ENCODE data around the gene PHLDB3.
"Not testable (repeated sequence)": the region's sequence is repeated elsewhere in the genome, so short reads cannot be mapped to it uniquely, and the experiment has no call there.

PHLDB3 gene

DNA sequence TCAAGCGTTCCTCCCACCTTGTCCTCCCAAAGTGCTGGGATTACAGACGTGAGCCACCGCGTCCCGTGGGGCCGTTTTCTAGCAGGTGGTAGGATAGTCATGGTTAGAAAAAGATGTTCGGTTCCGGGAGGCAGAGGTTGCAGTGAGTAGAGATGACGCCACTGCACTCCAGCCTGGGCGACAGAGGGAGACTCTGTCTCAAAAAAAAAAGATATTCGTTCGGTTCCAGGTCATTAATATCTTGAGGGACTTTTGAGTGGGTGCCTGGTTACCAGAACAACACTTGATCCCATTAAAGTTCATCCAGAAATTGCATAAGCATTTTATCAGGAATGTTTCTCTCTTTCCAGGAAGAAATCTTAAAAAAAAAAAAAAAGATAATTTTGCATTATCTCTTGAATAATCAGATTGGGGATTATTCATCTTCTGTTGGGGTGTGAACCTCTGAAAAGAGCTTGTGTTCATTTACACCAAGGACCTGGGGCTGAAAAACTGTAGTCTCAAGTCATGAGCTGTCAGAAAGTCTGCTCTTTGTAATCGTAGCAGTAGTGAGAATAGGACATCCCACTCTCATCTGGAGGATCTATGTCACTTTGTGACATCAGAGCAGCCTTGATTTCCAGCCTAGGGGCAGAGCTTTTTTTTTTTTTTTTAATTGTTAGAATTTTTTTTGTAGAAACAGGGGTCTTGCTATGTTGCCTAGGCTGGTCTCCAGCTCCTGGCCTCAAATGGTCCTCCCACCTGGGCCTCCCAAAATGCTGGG, 23.5 kb upstream of the PHLDB3 start:
- DNase-seq (ENCODE audit: low spot score) = no peak

GRCh38 chr19:43526884-43527859, 22.6 kb upstream of the PHLDB3 start, which contains the start of gene ETHE1:
Gene ETHE1 (minus strand): TSS chr19:43527201. CDS start chr19:43527177, 24 bp downstream.
- DNase-seq (ENCODE audit: low spot score) = peak; percentile 64

GRCh38 chr19:43525836-43526771, 21.6 kb upstream of the PHLDB3 start:
- DNase-seq (ENCODE audit: low spot score) = no peak

DNA sequence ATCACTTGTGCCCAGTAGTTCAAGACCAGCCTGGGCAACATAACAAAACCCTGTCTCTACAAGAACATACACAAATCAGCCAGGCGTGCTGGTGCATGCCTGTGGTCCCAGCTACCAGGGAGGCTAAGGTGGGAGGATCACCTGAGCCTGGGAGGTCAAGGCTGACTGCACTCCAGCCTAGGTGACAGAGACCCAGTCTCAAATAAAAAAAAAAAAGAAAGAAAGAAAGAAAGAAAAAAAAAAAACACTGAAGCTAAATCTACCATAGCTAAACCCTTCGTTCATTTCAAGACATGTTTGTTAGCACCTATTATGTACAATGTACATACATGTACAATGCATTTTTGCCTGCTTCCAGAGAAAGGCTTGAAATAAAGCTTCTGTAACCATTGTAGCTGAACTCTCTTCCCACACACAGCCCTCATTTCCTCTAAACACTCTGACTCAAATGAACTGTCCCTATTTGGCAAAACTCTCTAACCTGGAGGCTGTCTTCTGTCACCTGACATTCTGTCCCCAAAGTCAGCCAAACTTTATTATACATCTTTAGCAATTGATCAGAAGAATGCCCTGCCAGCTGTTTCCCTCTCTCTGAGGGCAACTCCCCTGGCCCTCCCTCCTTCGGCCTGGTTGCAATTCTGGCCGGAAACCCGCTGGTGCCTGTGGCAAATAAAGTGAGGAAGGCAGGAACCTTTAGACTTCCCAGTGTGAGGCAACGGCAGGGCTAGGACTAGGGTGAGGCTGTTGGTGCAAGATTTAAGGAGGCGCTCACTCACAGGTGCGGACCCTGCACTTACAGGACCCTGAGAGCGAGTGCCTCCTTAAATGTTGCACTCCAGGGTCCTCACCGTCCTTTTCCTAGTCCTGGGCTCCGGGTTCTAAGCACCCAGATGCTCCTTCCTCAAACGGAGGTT, 20.6 kb upstream of the PHLDB3 start:
- peak; percentile 52 for DNase-seq (ENCODE audit: low spot score)

DNA sequence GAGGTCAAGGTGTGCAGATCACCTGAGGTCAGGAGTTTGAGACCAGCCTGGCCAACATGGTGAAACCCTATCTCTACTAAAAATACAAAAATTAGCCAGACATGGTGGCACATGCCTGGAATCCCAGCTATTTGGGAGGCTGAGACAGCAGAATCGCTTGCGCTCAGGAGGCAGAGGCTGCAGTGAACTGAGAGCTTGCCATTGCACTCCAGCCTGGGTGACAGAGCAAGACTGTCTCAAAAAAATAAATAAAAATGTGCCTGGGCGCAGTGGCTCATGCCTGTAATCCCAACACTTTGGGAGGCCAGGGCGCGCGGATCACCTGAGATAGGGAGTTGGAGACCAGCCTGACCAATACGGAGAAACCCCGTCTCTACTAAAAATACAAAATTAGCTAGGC, 19.1 kb upstream of the PHLDB3 start:
- DNase-seq (ENCODE audit: low spot score) = not testable (repeated sequence)

GRCh38 chr19:43522929-43523328, 18.4 kb upstream of the PHLDB3 start:
- DNase-seq (ENCODE audit: low spot score) = no peak

GRCh38 chr19:43519436-43520088, 15.0 kb upstream of the PHLDB3 start:
- DNase-seq (ENCODE audit: low spot score) = peak; percentile 76

DNA sequence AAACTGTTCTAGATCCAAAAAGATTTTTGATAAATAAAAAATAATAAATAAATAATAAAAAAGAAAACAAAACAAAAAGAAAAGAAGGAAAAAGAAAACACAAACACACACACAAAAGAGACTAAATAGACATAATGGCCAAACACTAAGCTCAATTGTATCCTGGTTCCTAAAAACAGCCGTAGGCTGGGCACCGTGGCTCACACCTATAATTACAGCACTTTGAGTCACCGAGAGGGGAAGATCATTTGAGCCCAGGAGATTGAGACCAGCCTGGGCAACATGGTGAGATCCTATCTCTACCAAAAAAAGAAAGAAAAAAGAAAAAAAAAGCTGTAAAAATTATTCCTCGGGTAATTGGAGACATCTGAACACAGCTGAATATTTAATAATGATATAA, 13.5 kb upstream of the PHLDB3 start:
- DNase-seq (ENCODE audit: low spot score) = no peak

- not testable (repeated sequence) for DNase-seq (ENCODE audit: low spot score)
Measured at GRCh38 chr19:43512399-43512798, 7.9 kb upstream of the PHLDB3 start.

DNA sequence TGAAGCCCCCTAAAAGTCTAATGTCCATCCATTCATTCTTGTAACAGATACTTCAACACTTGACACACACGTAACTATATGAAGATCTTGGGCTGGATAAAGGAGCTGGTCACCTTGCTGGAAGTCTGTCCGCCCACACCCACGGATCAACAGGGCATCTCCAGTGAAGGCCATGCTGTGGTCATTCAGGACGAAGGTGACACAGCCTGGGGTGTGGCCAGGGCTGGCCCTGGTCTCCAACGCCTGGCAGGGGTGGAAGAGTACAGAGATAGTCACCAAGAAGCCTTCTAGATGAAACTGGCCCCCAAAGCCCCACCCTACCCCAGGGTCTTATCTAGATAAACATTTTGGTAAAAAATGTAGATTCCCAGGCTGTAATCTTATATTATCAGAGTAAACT, 6.8 kb upstream of the PHLDB3 start:
- no peak for DNase-seq (ENCODE audit: low spot score)

- no peak for DNase-seq (ENCODE audit: low spot score)
Measured at GRCh38 chr19:43510713-43511112, 6.2 kb upstream of the PHLDB3 start.

- DNase-seq (ENCODE audit: low spot score) = no peak
Measured at GRCh38 chr19:43507880-43508279, 3.3 kb upstream of the PHLDB3 start.

- DNase-seq (ENCODE audit: low spot score) = no peak
Measured at GRCh38 chr19:43506629-43507028, 2.1 kb upstream of the PHLDB3 start.

GRCh38 chr19:43505941-43506340, 1.4 kb upstream of the PHLDB3 start:
- no peak for DNase-seq (ENCODE audit: low spot score)

DNA sequence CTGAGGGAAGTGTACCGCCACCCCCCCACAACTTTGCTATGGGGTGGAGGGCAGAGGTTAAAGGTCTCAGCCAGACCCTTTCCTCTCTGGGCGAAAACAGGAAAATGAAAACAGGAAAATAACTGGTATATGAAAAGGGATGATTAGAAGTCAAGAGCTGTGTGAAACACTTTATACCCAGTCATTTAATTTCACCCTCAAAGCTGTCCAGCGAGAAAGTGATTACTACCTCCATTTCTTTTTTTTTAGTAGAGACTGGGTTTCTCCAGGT, 575 bp upstream of the PHLDB3 start:
- DNase-seq (ENCODE audit: low spot score) = no peak

- DNase-seq (ENCODE audit: low spot score) = peak; percentile 93
Measured at GRCh38 chr19:43503501-43504425, 783 bp downstream of the PHLDB3 start.

GRCh38 chr19:43502419-43502976, 2.0 kb downstream of the PHLDB3 start:
- no peak for DNase-seq (ENCODE audit: low spot score)

DNA sequence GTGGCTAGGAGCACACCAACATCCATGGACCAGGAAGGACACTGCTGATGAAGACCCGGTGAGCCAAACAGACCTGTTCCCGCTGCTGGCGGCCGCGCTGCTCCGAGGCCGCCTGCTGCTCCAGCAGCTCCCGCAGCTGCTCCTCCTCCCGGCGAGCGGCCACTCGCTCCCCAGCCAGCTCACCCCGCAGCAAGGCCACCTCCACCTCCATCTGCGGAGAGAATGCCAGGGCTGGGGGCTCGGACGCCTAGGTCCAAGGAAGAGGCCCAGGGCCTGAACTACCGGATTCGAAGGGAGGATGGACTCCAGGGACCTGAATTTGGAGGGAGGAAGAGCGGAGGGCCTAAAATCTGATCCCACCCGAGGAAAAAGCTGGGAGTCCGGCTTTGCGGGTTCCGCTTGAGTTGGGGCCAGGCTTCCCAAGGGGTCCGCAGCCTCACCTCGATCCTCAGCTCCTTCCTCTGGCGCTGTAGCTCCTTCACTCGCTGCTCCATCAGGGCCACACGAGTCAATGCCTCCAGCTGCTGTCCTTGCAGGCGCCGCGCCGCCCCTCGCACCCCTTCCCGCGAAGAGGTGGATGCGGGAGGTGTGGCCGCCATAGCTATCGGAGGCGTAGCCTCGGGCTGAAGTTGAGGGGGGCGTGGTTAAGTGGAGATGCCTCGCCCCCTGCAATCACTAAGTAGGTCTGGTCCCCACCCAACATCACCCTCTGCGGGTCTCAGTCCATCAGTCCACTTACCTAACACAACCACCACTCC, 2.7 kb downstream of the PHLDB3 start:
- DNase-seq (ENCODE audit: low spot score) = peak; percentile 51

Measured in SK-N-DZ (cell line).